WTC11 (cell line): ENCODE data around the gene ARVCF. TPM values are rescaled to one million over a fixed set of nuclear protein-coding genes. Genes with fewer than 3 reads are reported as not detected.

Source experiments
- ATAC-seq: fragments of 200-7000 bp; cut with Tn5 transposase; 2 replicates; pipeline ENCODE4 v1.10.0; 2021; ENCODE audit warnings: mild to moderate bottlenecking, moderate library complexity
- CTCF ChIA-PET: fragments of 300-600 bp; sonication (Branson Sonifier 250); formaldehyde crosslinking; loops from one replicate; lab custom pipeline; 2021; ENCODE audit warnings: antibody characterized with exemption; lab: Charles Lee
- POLR2A ChIA-PET: fragments of 350-600 bp; sonication (Branson Sonifier 250); formaldehyde crosslinking; loops from one replicate; lab custom pipeline; 2021; ENCODE audit warnings: antibody characterized with exemption; lab: Charles Lee
- DNase-seq: peaks from one replicate; pipeline ENCODE4 v3.0.0; 2021; ENCODE audit warnings: low spot score
- H3K27ac Mint-ChIP-seq: 2 replicates; pipeline ENCODE4 v1.8.0; 2021; ENCODE audit warnings: mixed read lengths
- H3K27me3 Mint-ChIP-seq: 2 replicates; pipeline ENCODE4 v1.8.0; 2021; ENCODE audit warnings: low read depth, mild to moderate bottlenecking, moderate library complexity, mixed read lengths
- H3K36me3 Mint-ChIP-seq: 2 replicates; pipeline ENCODE4 v1.8.0; 2021; ENCODE audit warnings: mixed read lengths
- H3K4me1 Mint-ChIP-seq: 2 replicates; pipeline ENCODE4 v1.8.0; 2022; ENCODE audit warnings: mixed read lengths
- H3K4me3 Mint-ChIP-seq: 2 replicates; pipeline ENCODE4 v1.8.0; 2021; ENCODE audit warnings: mild to moderate bottlenecking, moderate library complexity, mixed read lengths
- H3K9me3 Mint-ChIP-seq: 2 replicates; pipeline ENCODE4 v1.8.0; 2021; ENCODE audit warnings: mixed read lengths
- ATF3 ChIP-seq: sonication (generic); formaldehyde crosslinking; conservative IDR thresholded peaks from 2 replicates; pipeline ENCODE4 v1.8.1; 2022; ENCODE audit warnings: mild to moderate bottlenecking, missing genetic modification reagents
- CDX4 ChIP-seq: fragments of 250-450 bp; sonication (Bioruptor Pico); IDR thresholded peaks from 2 replicates; pipeline ENCODE4 v1.9.0; 2021; ENCODE audit warnings: moderate library complexity, mild to moderate bottlenecking, inconsistent platforms, borderline replicate concordance
- CREM ChIP-seq: sonication (generic); formaldehyde crosslinking; IDR thresholded peaks from 2 replicates; pipeline ENCODE4 v1.8.1; 2022; ENCODE audit warnings: mild to moderate bottlenecking, missing genetic modification reagents, moderate library complexity
- E2F1 ChIP-seq: sonication (generic); formaldehyde crosslinking; IDR thresholded peaks from 2 replicates; pipeline ENCODE4 v1.8.0; 2022; ENCODE audit warnings: mild to moderate bottlenecking, missing genetic modification reagents
- ELF4 ChIP-seq: sonication (generic); formaldehyde crosslinking; IDR thresholded peaks from 2 replicates; pipeline ENCODE4 v1.8.1; 2022; ENCODE audit warnings: low read depth, mild to moderate bottlenecking, moderate library complexity, missing genetic modification reagents
- FOXJ3 ChIP-seq: sonication (generic); formaldehyde crosslinking; IDR thresholded peaks from 2 replicates; pipeline ENCODE4 v1.9.0; 2021; ENCODE audit warnings: missing genetic modification reagents, mild to moderate bottlenecking, borderline replicate concordance
- FOXK1 ChIP-seq: sonication (generic); formaldehyde crosslinking; IDR thresholded peaks from 2 replicates; pipeline ENCODE4 v1.8.0; 2022; ENCODE audit warnings: mild to moderate bottlenecking, moderate library complexity, missing genetic modification reagents
- FOXP4 ChIP-seq: sonication (generic); formaldehyde crosslinking; IDR thresholded peaks from 2 replicates; pipeline ENCODE4 v1.8.0; 2022; ENCODE audit warnings: mild to moderate bottlenecking, missing genetic modification reagents
- MLX ChIP-seq: sonication (generic); formaldehyde crosslinking; IDR thresholded peaks from 2 replicates; pipeline ENCODE4 v1.8.1; 2023; ENCODE audit warnings: mild to moderate bottlenecking, missing genetic modification reagents, moderate library complexity
- OVOL2 ChIP-seq: fragments of 250-450 bp; sonication (Bioruptor Pico); IDR thresholded peaks from 2 replicates; pipeline ENCODE4 v1.9.0; 2021; ENCODE audit warnings: mild to moderate bottlenecking, borderline replicate concordance
- PRDM15 ChIP-seq: sonication (generic); formaldehyde crosslinking; IDR thresholded peaks from 2 replicates; pipeline ENCODE4 v1.8.0; 2022; ENCODE audit warnings: missing genetic modification reagents
- SMAD3 ChIP-seq: sonication (generic); formaldehyde crosslinking; IDR thresholded peaks from 2 replicates; pipeline ENCODE4 v1.8.0; 2022; ENCODE audit warnings: missing genetic modification reagents, mild to moderate bottlenecking, borderline replicate concordance
- STAT6 ChIP-seq: sonication (generic); formaldehyde crosslinking; conservative IDR thresholded peaks from 2 replicates; pipeline ENCODE4 v1.8.1; 2023; ENCODE audit warnings: mild to moderate bottlenecking, low read depth, missing genetic modification reagents, moderate library complexity
- USF1 ChIP-seq: sonication (generic); formaldehyde crosslinking; IDR thresholded peaks from 2 replicates; pipeline ENCODE4 v1.8.0; 2022; ENCODE audit warnings: mild to moderate bottlenecking, missing genetic modification reagents
- USF2 ChIP-seq: sonication (generic); formaldehyde crosslinking; IDR thresholded peaks from 2 replicates; pipeline ENCODE4 v1.8.1; 2023; ENCODE audit warnings: mild to moderate bottlenecking, missing genetic modification reagents, moderate library complexity
- ZNF121 ChIP-seq: sonication (generic); formaldehyde crosslinking; IDR thresholded peaks from 2 replicates; pipeline ENCODE4 v1.8.0; 2023; ENCODE audit warnings: missing genetic modification reagents
- ZNF219 ChIP-seq: sonication (generic); formaldehyde crosslinking; IDR thresholded peaks from 2 replicates; pipeline ENCODE4 v1.8.0; 2023; ENCODE audit warnings: missing genetic modification reagents, mild to moderate bottlenecking, borderline replicate concordance
- ZSCAN18 ChIP-seq: fragments of 250-450 bp; sonication (Bioruptor Pico); IDR thresholded peaks from 2 replicates; pipeline ENCODE4 v2.1.2; 2022; ENCODE audit warnings: mild to moderate bottlenecking, moderate library complexity
- total RNA-seq: library from RNA; stranded (reverse); gene quantifications from 3 replicates; pipeline ENCODE4 v1.2.3, GENCODE V29; 2021

The ARVCF gene
- total RNA-seq, 1 experiment from 2014 or later: 65.4 TPM

GRCh38 chr22:19984201-19984753 lies 32.3 kb downstream of the ARVCF start:
- Mint-ChIP-seq H3K27ac (no peak overlapping the region), H3K36me3 (peaks cover 3% of the 10 kb centered on the region; the same call in 1 of the 2 replicates), H3K4me1 (peaks cover 5% of the 10 kb centered on the region; the same call in 1 of the 2 replicates), H3K9me3 (no peaks in the 10 kb centered on the region), H3K27me3 (no peaks in the 10 kb centered on the region), H3K4me3 (no peak overlapping the region)
- ATAC-seq (no peak), DNase-seq (no peak)
- TF ChIP-seq STAT6 (CRISPR knock-in tag): no peak
- no peak for TF ChIP-seq USF1
- TF ChIP-seq ZNF121 (CRISPR knock-in tag): no peak
- no peak for TF ChIP-seq FOXJ3
- TF ChIP-seq E2F1 (CRISPR knock-in tag): no peak
- no peak for TF ChIP-seq USF2 (CRISPR knock-in tag)
- no peak for TF ChIP-seq ATF3 (CRISPR knock-in tag)
- TF ChIP-seq MLX (CRISPR knock-in tag): no peak
- no peak for TF ChIP-seq PRDM15
- TF ChIP-seq CREM (CRISPR knock-in tag): no peak
- CTCF ChIA-PET: interaction anchor here (0.9 to 1.9 kb wide), 4 partner anchors 10 to 29 kb away, joined by 3 to 8 read pairs (median 4); no protein-coding TSS in a partner anchor
- POLR2A ChIA-PET: no interaction called here

- no peak for ATAC-seq
- Mint-ChIP-seq H3K27me3 (no peaks in the 10 kb centered on the region), H3K4me1 (peaks cover 5% of the 10 kb centered on the region; the same call in 1 of the 2 replicates), H3K27ac (no peak overlapping the region; the same call in 1 of the 2 replicates), H3K36me3 (peaks cover 6% of the 10 kb centered on the region; the same call in 1 of the 2 replicates), H3K9me3 (no peaks in the 10 kb centered on the region), H3K4me3 (no peak overlapping the region)
- ChIA-PET CTCF (interaction anchor here (0.9 to 1.9 kb wide), 4 partner anchors 10 to 30 kb away, joined by 3 to 8 read pairs (median 4); no protein-coding TSS in a partner anchor), POLR2A (no interaction called here)
- DNase-seq: no peak
- TF ChIP-seq SMAD3 (CRISPR knock-in tag) (no peak), CDX4 (CRISPR knock-in tag) (no peak), ELF4 (CRISPR knock-in tag) (no peak), FOXK1 (CRISPR knock-in tag) (no peak), FOXP4 (CRISPR knock-in tag) (no peak), ZNF219 (CRISPR knock-in tag) (no peak), ZSCAN18 (CRISPR knock-in tag) (no peak), OVOL2 (CRISPR knock-in tag) (no peak)
Measured at GRCh38 chr22:19983741-19984140, 32.9 kb downstream of the ARVCF start.
